Endothelial cell of umbilical vein (primary cell): ENCODE results near the gene DNAH11. TPM values are rescaled to one million over a fixed set of nuclear protein-coding genes. Genes with fewer than 3 reads are reported as not detected.

Experiments used
- BruUV-seq: library from RNA; stranded (reverse); fragments of 400-500 nt; replicated peaks from 2 replicates; lab custom pipeline; 2021; lab: Mats Ljungman, UMichigan
- CTCF ChIA-PET: fragments of 300-600, 350-600 bp; sonication (Branson Sonifier 250); formaldehyde crosslinking; loops from one replicate; lab custom pipeline; 2021; ENCODE audit warnings: antibody characterized with exemption, inconsistent platforms; lab: Charles Lee
- POLR2A ChIA-PET: fragments of 300-600, 350-600 bp; sonication (Branson Sonifier 250); formaldehyde crosslinking; loops from one replicate; lab custom pipeline; 2021; ENCODE audit warnings: antibody characterized with exemption, inconsistent platforms; lab: Charles Lee
- DNase-seq: peaks from one replicate; pipeline ENCODE4 v3.0.0-alpha.2; 2011; ENCODE audit warnings: low read depth, low spot score
- FAIRE-seq: peaks from 2 replicates; lab custom pipeline; 2011; peaks lifted over from hg19 to GRCh38; lab: Jason Lieb, UNC
- H2AFZ ChIP-seq: 2 replicates; pipeline ENCODE4 v1.6.0; 2012; ENCODE audit warnings: low read depth, low read length, control low read depth, inconsistent platforms
- H3K27ac ChIP-seq: 2 replicates; pipeline ENCODE4 v1.5.1; 2011; ENCODE audit warnings: low read depth, mild to moderate bottlenecking, control low read depth, low read length, moderate library complexity; ENCODE audit not compliant: insufficient read depth
- H3K27me3 ChIP-seq, 2 experiments: 2 replicates each; pipeline versions ENCODE4 v1.6.0 to v1.6.1; 2011; ENCODE audit warnings: low read length in 2 of 2, mixed read lengths in 1 of 2; ENCODE audit not compliant: control insufficient read depth in 2 of 2, insufficient read depth in 2 of 2
- H3K36me3 ChIP-seq, 2 experiments: 2 replicates in 1 of 2; 3 replicates in 1 of 2; pipeline ENCODE4 v1.5.1; 2011; ENCODE audit warnings: low read length in 2 of 2, mild to moderate bottlenecking in 1 of 2, moderate library complexity in 1 of 2; ENCODE audit not compliant: control insufficient read depth in 2 of 2, insufficient read depth in 2 of 2; ENCODE audit errors: extremely low read depth in 1 of 2
- H3K4me1 ChIP-seq: 3 replicates; pipeline ENCODE4 v1.5.1; 2011; ENCODE audit warnings: mild to moderate bottlenecking, low read length; ENCODE audit not compliant: control insufficient read depth, insufficient read depth; ENCODE audit errors: extremely low read depth
- H3K4me2 ChIP-seq: 2 replicates; pipeline ENCODE4 v1.6.1; 2011; ENCODE audit warnings: low read length, control low read depth, mixed read lengths; ENCODE audit not compliant: insufficient read depth
- H3K4me3 ChIP-seq, 3 experiments: fragments of 200-600 bp in 1 of 3; sonication (generic), shearing (Covaris generic) in 1 of 3; replicated peaks in 1 of 3; 2 replicates each; pipeline ENCODE4 v1.5.1; 2011 to 2016; ENCODE audit warnings: control low read depth in 3 of 3, low read length in 3 of 3, mild to moderate bottlenecking in 2 of 3, inconsistent platforms in 1 of 3, low read depth in 1 of 3, moderate library complexity in 1 of 3; ENCODE audit not compliant: insufficient read depth in 1 of 3
- H3K79me2 ChIP-seq: 2 replicates; pipeline ENCODE4 v1.6.0; 2012; ENCODE audit warnings: low read length, inconsistent platforms; ENCODE audit not compliant: control insufficient read depth, insufficient read depth
- H3K9ac ChIP-seq: replicated peaks from 2 replicates; pipeline ENCODE3; 2011; ENCODE audit warnings: low read length, control low read depth; ENCODE audit not compliant: insufficient read depth; ENCODE audit errors: extremely low read depth
- H3K9me1 ChIP-seq: replicated peaks from 3 replicates; pipeline ENCODE4 v1.6.0; 2011; ENCODE audit warnings: mild to moderate bottlenecking, low read length; ENCODE audit not compliant: control insufficient read depth, insufficient read depth; ENCODE audit errors: extremely low read depth
- H3K9me3 ChIP-seq: replicated peaks from 2 replicates; pipeline ENCODE4 v1.5.1; 2012; ENCODE audit warnings: low read length, inconsistent platforms; ENCODE audit not compliant: control insufficient read depth, insufficient read depth
- H4K20me1 ChIP-seq: replicated peaks from 2 replicates; pipeline ENCODE3; 2011; ENCODE audit warnings: mild to moderate bottlenecking, low read length; ENCODE audit not compliant: control insufficient read depth, insufficient read depth; ENCODE audit errors: extremely low read depth
- EZH2 ChIP-seq: IDR thresholded peaks from 2 replicates; pipeline ENCODE4 v1.6.1; 2012; ENCODE audit warnings: borderline replicate concordance, low read depth, mild to moderate bottlenecking, moderate library complexity, low read length, inconsistent platforms; ENCODE audit not compliant: severe bottlenecking
- FOS ChIP-seq: IDR thresholded peaks from 2 replicates; pipeline ENCODE4 v1.6.1; 2011; ENCODE audit warnings: mild to moderate bottlenecking, low read length, moderate library complexity, borderline replicate concordance; ENCODE audit not compliant: insufficient read depth
- GATA2 ChIP-seq: IDR thresholded peaks from 2 replicates; pipeline ENCODE4 v1.7.0; 2011; ENCODE audit warnings: low read depth, mild to moderate bottlenecking, moderate library complexity, mixed read lengths, low read length; ENCODE audit not compliant: insufficient read length, insufficient read depth
- JUN ChIP-seq: IDR thresholded peaks from 2 replicates; pipeline ENCODE4 v1.6.1; 2011; ENCODE audit warnings: borderline replicate concordance, low read depth; ENCODE audit not compliant: insufficient read length, insufficient read depth
- MAX ChIP-seq: IDR thresholded peaks from 2 replicates; pipeline ENCODE4 v1.6.1; 2011; ENCODE audit not compliant: insufficient read depth, insufficient read length
- MYC ChIP-seq: IDR thresholded peaks from one replicate; pipeline ENCODE4 v1.6.1; 2011; ENCODE audit warnings: mild to moderate bottlenecking, low read depth, low read length
- POLR2A ChIP-seq: IDR thresholded peaks from 2 replicates; pipeline ENCODE4 v1.6.1; 2012; ENCODE audit warnings: low read depth, mild to moderate bottlenecking, control low read depth, low read length
- POLR2AphosphoS5 ChIP-seq: IDR thresholded peaks from 2 replicates; pipeline ENCODE4 v1.6.1; 2012; ENCODE audit warnings: low read depth, mild to moderate bottlenecking, control low read depth, low read length, moderate library complexity; ENCODE audit not compliant: insufficient read depth
- dilution Hi-C: fragments of 300-500 bp; cut with MboI; formaldehyde crosslinking; loops from one replicate; pipeline ENCODE4 v1.15.0; 2019; ENCODE audit warnings: low sequenced_read_pairs; ENCODE audit not compliant: extremely low pct_ligation_motif_present
- intact Hi-C: fragments of 100-400 bp; cut with micrococcal nuclease; formaldehyde crosslinking; loops from one replicate; pipeline ENCODE4 v1.10.0; 2022
- polyA plus RNA-seq, 4 experiments: library from polyadenylated mRNA; depleted of rRNA in 3 of 4; stranded (reverse) in 3 of 4; unstranded in 1 of 4; fragments of >200 nt; gene quantifications; 2 replicates each; pipeline versions ENCODE4 v1.2.1 to v1.2.3, GENCODE V29; 2011 to 2012; ENCODE audit warnings: missing spikeins in 1 of 4
- total RNA-seq: library from RNA; stranded (reverse); gene quantifications from 2 replicates; pipeline ENCODE4 v1.2.3, GENCODE V29; 2021
- TF ChIP-seq, protein P1 (sequence below), 2 donors: IDR thresholded peaks; 1 replicate in 1 of 2; 2 replicates in 1 of 2; pipeline ENCODE4 v1.5.1; 2011; ENCODE audit warnings: low read length in 2 of 2, mild to moderate bottlenecking in 2 of 2, moderate library complexity in 2 of 2, control low read depth in 1 of 2, inconsistent platforms in 1 of 2, low read depth in 1 of 2; ENCODE audit not compliant: insufficient read depth in 1 of 2; ENCODE audit errors: extremely low read depth in 1 of 2

Gene DNAH11
- total and polyA plus RNA-seq, 2 donors (not counting 3 experiments of a cell fraction or from before 2014, with no cell fraction given), result 0.69 to 0.91 TPM

DNA sequence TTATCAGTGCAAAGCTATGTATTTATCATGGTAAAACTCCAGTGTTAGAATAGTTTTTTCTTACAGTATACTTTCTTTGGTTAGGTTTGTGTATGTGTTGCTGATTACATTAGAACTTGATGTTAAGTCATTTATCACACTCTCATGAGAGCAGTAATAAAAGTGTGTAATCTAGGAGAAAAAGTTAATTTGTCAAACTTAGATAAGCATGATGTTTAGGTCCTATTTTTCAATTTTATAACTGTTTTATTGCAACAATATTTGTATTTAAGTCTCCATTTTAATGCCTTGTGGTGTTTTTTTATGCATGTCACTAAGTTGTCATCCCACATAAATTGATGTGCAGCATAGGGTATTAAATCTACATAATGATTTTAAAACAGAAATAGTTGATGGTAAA is 28.8 kb upstream of the DNAH11 start:
- no TSS peak for BruUV-seq
- Histone ChIP-seq H2AFZ (no peak overlapping the region), H3K36me3 (no peaks in the 10 kb centered on the region), H3K79me2 (no peaks in the 10 kb centered on the region), H3K4me3 (no peak overlapping the region), H3K9me1 (no peaks in the 10 kb centered on the region), H3K9ac (no peak overlapping the region), H3K27ac (no peak overlapping the region), H3K9me3 (no peaks in the 10 kb centered on the region), H4K20me1 (no peaks in the 10 kb centered on the region), H3K4me2 (no peak overlapping the region), H3K27me3 (no peaks in the 10 kb centered on the region), H3K4me1 (no peaks in the 10 kb centered on the region)
- intact Hi-C loops, result no loop called here
- TF ChIP-seq FOS (no peak), POLR2A (no peak), MYC (no peak), MAX (no peak), POLR2AphosphoS5 (no peak), EZH2 (no peak), JUN (no peak), GATA2 (no peak)
- TF ChIP-seq, protein P1, sequence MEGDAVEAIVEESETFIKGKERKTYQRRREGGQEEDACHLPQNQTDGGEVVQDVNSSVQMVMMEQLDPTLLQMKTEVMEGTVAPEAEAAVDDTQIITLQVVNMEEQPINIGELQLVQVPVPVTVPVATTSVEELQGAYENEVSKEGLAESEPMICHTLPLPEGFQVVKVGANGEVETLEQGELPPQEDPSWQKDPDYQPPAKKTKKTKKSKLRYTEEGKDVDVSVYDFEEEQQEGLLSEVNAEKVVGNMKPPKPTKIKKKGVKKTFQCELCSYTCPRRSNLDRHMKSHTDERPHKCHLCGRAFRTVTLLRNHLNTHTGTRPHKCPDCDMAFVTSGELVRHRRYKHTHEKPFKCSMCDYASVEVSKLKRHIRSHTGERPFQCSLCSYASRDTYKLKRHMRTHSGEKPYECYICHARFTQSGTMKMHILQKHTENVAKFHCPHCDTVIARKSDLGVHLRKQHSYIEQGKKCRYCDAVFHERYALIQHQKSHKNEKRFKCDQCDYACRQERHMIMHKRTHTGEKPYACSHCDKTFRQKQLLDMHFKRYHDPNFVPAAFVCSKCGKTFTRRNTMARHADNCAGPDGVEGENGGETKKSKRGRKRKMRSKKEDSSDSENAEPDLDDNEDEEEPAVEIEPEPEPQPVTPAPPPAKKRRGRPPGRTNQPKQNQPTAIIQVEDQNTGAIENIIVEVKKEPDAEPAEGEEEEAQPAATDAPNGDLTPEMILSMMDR (IDR thresholded peaks at IDR 0.05; ENCODE audit: extremely low read depth in 1 of 2, insufficient read depth in 1 of 2, low read depth in 1 of 2, low read length in 2 of 2), result no peak
- ChIA-PET POLR2A (no interaction called here), CTCF (interaction anchor here (1.4 to 1.9 kb wide), 2 partner anchors 14 to 260 kb away, joined by 6 to 7 read pairs; no protein-coding TSS in a partner anchor)
- dilution Hi-C loops, result no loop called here
- no peak for DNase-seq
- no peak for FAIRE-seq
